Keratinocyte (primary cell): ENCODE data around the gene EML1. TPM values are rescaled to one million over a fixed set of nuclear protein-coding genes. Genes with fewer than 3 reads are reported as not detected.

Experiments
- DNase-seq: peaks from one replicate; pipeline ENCODE4 v3.0.0-alpha.2; 2011; ENCODE audit warnings: low read depth, missing footprints, low spot score
- FAIRE-seq: peaks from 2 replicates; lab custom pipeline; 2011; peaks lifted over from hg19 to GRCh38; lab: Jason Lieb, UNC
- H2AFZ ChIP-seq: 2 replicates; pipeline ENCODE4 v1.6.0; 2012; ENCODE audit warnings: low read length, control low read depth, inconsistent platforms; ENCODE audit not compliant: control insufficient read depth
- H3K27ac ChIP-seq: 2 replicates; pipeline ENCODE4 v1.5.1; 2011; ENCODE audit warnings: low read length; ENCODE audit not compliant: control insufficient read depth, insufficient read depth
- H3K27me3 ChIP-seq: 3 replicates; pipeline ENCODE4 v1.6.0; 2011; ENCODE audit warnings: low read length; ENCODE audit not compliant: control insufficient read depth, insufficient read depth; ENCODE audit errors: extremely low read depth
- H3K36me3 ChIP-seq, 2 experiments: 2 replicates in 1 of 2; 3 replicates in 1 of 2; pipeline ENCODE4 v1.5.1; 2011; ENCODE audit warnings: low read length in 2 of 2, mild to moderate bottlenecking in 1 of 2; ENCODE audit not compliant: control insufficient read depth in 2 of 2, insufficient read depth in 2 of 2; ENCODE audit errors: extremely low read depth in 1 of 2
- H3K4me1 ChIP-seq: 3 replicates; pipeline ENCODE4 v1.5.1; 2011; ENCODE audit warnings: low read length; ENCODE audit not compliant: control insufficient read depth, insufficient read depth; ENCODE audit errors: extremely low read depth
- H3K4me2 ChIP-seq: 3 replicates; pipeline ENCODE4 v1.6.0; 2011; ENCODE audit warnings: low read depth, low read length; ENCODE audit not compliant: control insufficient read depth, insufficient read depth; ENCODE audit errors: extremely low read depth
- H3K4me3 ChIP-seq, 3 experiments: fragments of 200-600 bp in 1 of 3; sonication (generic) in 1 of 3; 2 replicates in 2 of 3; 3 replicates in 1 of 3; pipeline ENCODE4 v1.5.1; 2011 to 2016; ENCODE audit warnings: low read length in 3 of 3, mild to moderate bottlenecking in 3 of 3, control low read depth in 2 of 3, inconsistent platforms in 1 of 3, low read depth in 1 of 3, mixed read lengths in 1 of 3, mixed run types in 1 of 3, moderate library complexity in 1 of 3; ENCODE audit not compliant: control insufficient read depth in 2 of 3, insufficient read depth in 2 of 3; ENCODE audit errors: extremely low read depth in 1 of 3
- H3K79me2 ChIP-seq: 2 replicates; pipeline ENCODE4 v1.6.0; 2012; ENCODE audit warnings: low read length; ENCODE audit not compliant: control insufficient read depth, insufficient read depth
- H3K9ac ChIP-seq: 3 replicates; pipeline ENCODE4 v1.6.0; 2011; ENCODE audit warnings: low read length; ENCODE audit not compliant: control insufficient read depth, insufficient read depth; ENCODE audit errors: extremely low read depth
- H3K9me1 ChIP-seq: 3 replicates; pipeline ENCODE4 v1.6.0; 2011; ENCODE audit warnings: low read length; ENCODE audit not compliant: control insufficient read depth, insufficient read depth; ENCODE audit errors: extremely low read depth
- H3K9me3 ChIP-seq: 2 replicates; pipeline ENCODE4 v1.5.1; 2012; ENCODE audit warnings: low read depth, low read length; ENCODE audit not compliant: control insufficient read depth
- H4K20me1 ChIP-seq: 3 replicates; pipeline ENCODE4 v1.6.0; 2011; ENCODE audit warnings: low read length; ENCODE audit not compliant: control insufficient read depth, insufficient read depth; ENCODE audit errors: extremely low read depth
- EZH2 ChIP-seq: IDR thresholded peaks from one replicate; pipeline ENCODE4 v1.6.1; 2012; ENCODE audit warnings: inconsistent platforms, mild to moderate bottlenecking, low read length, moderate library complexity
- dilution Hi-C: fragments of 300-500 bp; cut with MboI; formaldehyde crosslinking; loops from one replicate; pipeline ENCODE4 v1.7.0; 2020; ENCODE audit warnings: low sequenced_read_pairs; ENCODE audit not compliant: extremely low pct_ligation_motif_present
- polyA plus RNA-seq, 5 experiments: library from polyadenylated mRNA; depleted of rRNA in 3 of 5; stranded (reverse) in 3 of 5; stranded (forward) in 1 of 5; unstranded in 1 of 5; fragments of >200 nt; gene quantifications; 1 replicate in 1 of 5; 2 replicates in 3 of 5; 3 replicates in 1 of 5; pipeline versions ENCODE4 v1.2.1 to v1.2.3, GENCODE V29; 2011 to 2012; ENCODE audit warnings: missing spikeins in 2 of 5, low read depth in 1 of 5, low replicate concordance in 1 of 5
- TF ChIP-seq, protein P1 (sequence below), 3 experiments: IDR thresholded peaks in 1 of 3; conservative IDR thresholded peaks in 1 of 3; optimal IDR thresholded peaks in 1 of 3; 2 replicates in 2 of 3; 3 replicates in 1 of 3; pipeline versions ENCODE3 to v1.5.1; 2011; ENCODE audit warnings: low read length in 3 of 3, mild to moderate bottlenecking in 3 of 3, moderate library complexity in 2 of 3, control low read depth in 1 of 3, inconsistent platforms in 1 of 3; ENCODE audit not compliant: insufficient read depth in 2 of 3; ENCODE audit errors: extremely low read depth in 1 of 3

The EML1 gene
- polyA plus RNA-seq, 1 donor (not counting 4 experiments of a cell fraction or from before 2014, with no cell fraction given), result 0.84 TPM

DNA sequence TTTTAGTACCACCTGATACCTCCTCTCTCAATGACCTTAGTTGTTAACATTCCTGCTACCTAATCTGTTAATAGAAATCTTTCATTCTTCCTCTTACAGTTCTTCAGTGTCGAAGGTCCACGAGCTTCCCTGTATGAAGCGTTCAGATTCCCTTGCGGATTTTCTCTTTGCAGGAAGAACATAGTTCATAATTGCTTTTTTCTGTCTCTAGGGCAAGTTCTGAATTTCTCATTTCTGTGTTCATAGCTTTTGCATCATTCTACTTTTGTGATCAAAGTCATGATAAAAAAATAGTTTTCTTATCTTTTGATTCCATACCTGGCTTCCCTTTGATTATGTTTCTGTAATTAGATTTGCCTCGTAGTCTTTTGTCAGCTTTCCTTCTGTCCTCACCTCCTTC is 94.9 kb downstream of the EML1 start:
- Histone ChIP-seq H3K9me1 (no peaks in the 10 kb centered on the region), H3K9me3 (no peaks in the 10 kb centered on the region), H3K36me3 (no peaks in the 10 kb centered on the region), H3K27me3 (peaks cover 21% of the 10 kb centered on the region), H3K4me3 (no peak overlapping the region), H3K4me2 (no peak overlapping the region), H4K20me1 (no peaks in the 10 kb centered on the region), H3K9ac (no peak overlapping the region), H3K4me1 (no peaks in the 10 kb centered on the region), H2AFZ (no peak overlapping the region), H3K27ac (no peak overlapping the region), H3K79me2 (no peaks in the 10 kb centered on the region)
- DNase-seq (no peak), FAIRE-seq (no peak)
- dilution Hi-C loops, result no loop called here
- no peak for TF ChIP-seq EZH2

DNA sequence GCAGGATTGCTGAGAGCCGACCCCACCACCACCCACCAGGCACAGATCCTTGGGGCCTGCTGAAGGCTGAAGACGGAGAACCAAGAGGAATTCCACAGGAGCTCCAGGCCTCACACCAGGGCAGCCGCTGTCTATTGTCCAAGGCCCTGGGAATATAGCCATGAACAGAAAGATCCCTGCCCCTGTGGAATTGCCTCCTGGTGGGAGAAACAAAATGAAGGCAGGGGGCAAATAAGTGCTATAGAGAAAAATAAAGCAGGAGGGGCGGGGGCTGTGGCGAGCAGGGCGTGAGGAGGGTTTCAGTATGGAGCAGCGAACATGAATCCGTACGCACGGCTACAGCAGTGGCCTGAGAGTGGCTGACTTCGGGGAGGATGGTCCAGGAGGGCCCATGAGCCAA is 96.1 kb downstream of the EML1 start:
- no peaks in the 10 kb centered on the region for H3K36me3 ChIP-seq
- dilution Hi-C loops, result no loop called here
- H3K9ac ChIP-seq, result no peak overlapping the region
- no peaks in the 10 kb centered on the region for H4K20me1 ChIP-seq
- H3K9me3 ChIP-seq, result no peaks in the 10 kb centered on the region
- no peak for DNase-seq
- H3K4me3 ChIP-seq, result no peak overlapping the region
- no peak overlapping the region for H3K4me2 ChIP-seq
- H3K79me2 ChIP-seq, result no peaks in the 10 kb centered on the region
- H2AFZ ChIP-seq, result no peak overlapping the region
- TF ChIP-seq EZH2, result no peak
- TF ChIP-seq, protein P1, sequence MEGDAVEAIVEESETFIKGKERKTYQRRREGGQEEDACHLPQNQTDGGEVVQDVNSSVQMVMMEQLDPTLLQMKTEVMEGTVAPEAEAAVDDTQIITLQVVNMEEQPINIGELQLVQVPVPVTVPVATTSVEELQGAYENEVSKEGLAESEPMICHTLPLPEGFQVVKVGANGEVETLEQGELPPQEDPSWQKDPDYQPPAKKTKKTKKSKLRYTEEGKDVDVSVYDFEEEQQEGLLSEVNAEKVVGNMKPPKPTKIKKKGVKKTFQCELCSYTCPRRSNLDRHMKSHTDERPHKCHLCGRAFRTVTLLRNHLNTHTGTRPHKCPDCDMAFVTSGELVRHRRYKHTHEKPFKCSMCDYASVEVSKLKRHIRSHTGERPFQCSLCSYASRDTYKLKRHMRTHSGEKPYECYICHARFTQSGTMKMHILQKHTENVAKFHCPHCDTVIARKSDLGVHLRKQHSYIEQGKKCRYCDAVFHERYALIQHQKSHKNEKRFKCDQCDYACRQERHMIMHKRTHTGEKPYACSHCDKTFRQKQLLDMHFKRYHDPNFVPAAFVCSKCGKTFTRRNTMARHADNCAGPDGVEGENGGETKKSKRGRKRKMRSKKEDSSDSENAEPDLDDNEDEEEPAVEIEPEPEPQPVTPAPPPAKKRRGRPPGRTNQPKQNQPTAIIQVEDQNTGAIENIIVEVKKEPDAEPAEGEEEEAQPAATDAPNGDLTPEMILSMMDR (optimal IDR thresholded peaks at IDR 0.05 in 1 of 3, IDR thresholded peaks at IDR 0.05 in 1 of 3, conservative IDR thresholded peaks at IDR 0.05 in 1 of 3; ENCODE audit: extremely low read depth in 1 of 3, insufficient read depth in 2 of 3, low read length in 3 of 3), result no peak
- no peaks in the 10 kb centered on the region for H3K4me1 ChIP-seq
- H3K27ac ChIP-seq, result no peak overlapping the region
- no peak for FAIRE-seq
- H3K27me3 ChIP-seq, result peaks cover 25% of the 10 kb centered on the region
- H3K9me1 ChIP-seq, result no peaks in the 10 kb centered on the region

DNA sequence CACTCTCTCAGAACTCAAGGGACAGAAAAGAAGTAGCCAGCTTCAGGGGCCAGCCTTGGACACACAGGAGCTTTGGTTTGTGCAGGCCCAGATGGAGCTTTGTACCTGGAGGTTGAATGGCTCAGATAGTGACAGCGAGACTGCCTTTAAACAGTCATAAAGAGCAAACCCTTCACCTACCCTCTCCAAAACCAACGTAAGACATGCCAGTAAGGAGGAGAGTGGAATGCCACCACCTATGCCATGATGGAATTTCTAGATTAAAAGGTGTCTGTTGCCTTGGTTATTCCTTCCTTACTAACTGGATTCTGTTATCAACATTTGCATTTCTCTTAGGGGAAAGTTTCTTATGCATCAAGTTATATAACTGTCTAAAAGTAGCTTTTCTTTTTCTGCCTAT is 98.1 kb downstream of the EML1 start:
- no peak for FAIRE-seq
- H2AFZ ChIP-seq, result no peak overlapping the region
- dilution Hi-C loops, result no loop called here
- no peaks in the 10 kb centered on the region for H3K9me3 ChIP-seq
- TF ChIP-seq, protein P1 (optimal IDR thresholded peaks at IDR 0.05 in 1 of 3, IDR thresholded peaks at IDR 0.05 in 1 of 3, conservative IDR thresholded peaks at IDR 0.05 in 1 of 3; ENCODE audit: extremely low read depth in 1 of 3, insufficient read depth in 2 of 3, low read length in 3 of 3), result no peak
- no peak for TF ChIP-seq EZH2
- H3K27ac ChIP-seq, result no peak overlapping the region
- H3K4me1 ChIP-seq, result no peaks in the 10 kb centered on the region
- no peaks in the 10 kb centered on the region for H3K36me3 ChIP-seq
- H3K4me3 ChIP-seq, result no peak overlapping the region
- peaks cover 23% of the 10 kb centered on the region for H3K27me3 ChIP-seq
- no peaks in the 10 kb centered on the region for H4K20me1 ChIP-seq
- no peak for DNase-seq
- H3K79me2 ChIP-seq, result no peaks in the 10 kb centered on the region
- H3K9me1 ChIP-seq, result no peaks in the 10 kb centered on the region
- no peak overlapping the region for H3K4me2 ChIP-seq
- no peak overlapping the region for H3K9ac ChIP-seq
